Measurements from ENCODE around the gene RASA3.
A peak's percentile ranks its signal among the peaks of the same experiment; 100 is the strongest.
"Not testable (repeated sequence)": the region's sequence is repeated elsewhere in the genome, so short reads cannot be mapped to it uniquely, and the experiment has no call there.

Gene RASA3

GRCh38 chr13:114155320-114155719 lies 22.9 kb upstream of the RASA3 start:
- DNase-seq, result no peak

DNA sequence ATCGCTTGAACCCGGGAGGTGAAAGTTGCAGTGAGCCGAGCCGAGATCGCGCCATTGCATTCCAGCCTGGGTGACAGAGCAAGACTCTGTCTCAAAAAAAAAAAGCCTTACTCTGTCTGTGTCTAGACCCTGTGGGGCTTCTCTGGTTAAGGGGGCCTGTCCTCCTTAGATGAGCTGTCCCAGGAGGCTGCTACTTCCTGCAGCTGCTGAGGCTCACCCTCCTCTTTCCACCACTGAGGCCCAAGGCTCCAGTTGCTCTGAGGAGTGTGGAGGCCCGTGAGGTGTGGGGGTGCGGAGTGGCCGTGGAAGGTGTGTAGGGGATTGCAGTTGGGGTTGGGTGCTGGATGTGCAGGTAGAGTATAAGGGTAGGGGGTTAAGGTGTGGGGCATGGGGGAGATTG lies 22.1 kb upstream of the RASA3 start:
- DNase-seq, result no peak

DNA sequence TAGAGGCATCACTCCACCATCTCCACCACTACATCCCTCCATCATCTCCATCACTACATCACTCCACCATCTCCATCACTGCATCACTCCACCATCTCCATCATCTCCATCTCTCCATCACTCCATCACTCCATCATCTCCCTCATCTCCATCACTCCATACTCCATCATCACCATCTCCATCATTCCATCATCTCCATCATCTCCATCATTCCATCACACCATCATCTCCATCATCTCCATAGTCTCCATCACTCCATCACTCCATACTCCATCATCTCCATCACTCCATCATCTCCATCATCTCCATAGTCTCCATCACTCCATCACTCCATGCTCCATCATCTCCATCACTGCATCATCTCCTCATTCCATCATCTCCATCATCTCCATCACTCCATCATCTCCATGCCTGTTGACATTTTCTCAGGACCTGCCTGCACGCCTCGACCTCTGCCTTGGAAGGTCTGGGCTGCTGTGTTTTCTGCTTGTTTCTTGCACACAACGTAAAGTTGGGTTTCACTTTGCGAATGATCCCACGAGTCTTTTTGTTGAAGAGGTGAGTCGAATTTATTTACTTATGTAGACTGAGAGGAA lies 21.2 kb upstream of the RASA3 start:
- DNase-seq, result no peak

- no peak for DNase-seq
Measured at GRCh38 chr13:114152831-114153371, 20.5 kb upstream of the RASA3 start.

GRCh38 chr13:114152285-114152645 lies 19.8 kb upstream of the RASA3 start:
- no peak for DNase-seq

- DNase-seq, result peak; percentile 56
Measured at GRCh38 chr13:114151565-114152284, 19.3 kb upstream of the RASA3 start.

- DNase-seq, result no peak
Measured at GRCh38 chr13:114151031-114151430, 18.6 kb upstream of the RASA3 start.

DNA sequence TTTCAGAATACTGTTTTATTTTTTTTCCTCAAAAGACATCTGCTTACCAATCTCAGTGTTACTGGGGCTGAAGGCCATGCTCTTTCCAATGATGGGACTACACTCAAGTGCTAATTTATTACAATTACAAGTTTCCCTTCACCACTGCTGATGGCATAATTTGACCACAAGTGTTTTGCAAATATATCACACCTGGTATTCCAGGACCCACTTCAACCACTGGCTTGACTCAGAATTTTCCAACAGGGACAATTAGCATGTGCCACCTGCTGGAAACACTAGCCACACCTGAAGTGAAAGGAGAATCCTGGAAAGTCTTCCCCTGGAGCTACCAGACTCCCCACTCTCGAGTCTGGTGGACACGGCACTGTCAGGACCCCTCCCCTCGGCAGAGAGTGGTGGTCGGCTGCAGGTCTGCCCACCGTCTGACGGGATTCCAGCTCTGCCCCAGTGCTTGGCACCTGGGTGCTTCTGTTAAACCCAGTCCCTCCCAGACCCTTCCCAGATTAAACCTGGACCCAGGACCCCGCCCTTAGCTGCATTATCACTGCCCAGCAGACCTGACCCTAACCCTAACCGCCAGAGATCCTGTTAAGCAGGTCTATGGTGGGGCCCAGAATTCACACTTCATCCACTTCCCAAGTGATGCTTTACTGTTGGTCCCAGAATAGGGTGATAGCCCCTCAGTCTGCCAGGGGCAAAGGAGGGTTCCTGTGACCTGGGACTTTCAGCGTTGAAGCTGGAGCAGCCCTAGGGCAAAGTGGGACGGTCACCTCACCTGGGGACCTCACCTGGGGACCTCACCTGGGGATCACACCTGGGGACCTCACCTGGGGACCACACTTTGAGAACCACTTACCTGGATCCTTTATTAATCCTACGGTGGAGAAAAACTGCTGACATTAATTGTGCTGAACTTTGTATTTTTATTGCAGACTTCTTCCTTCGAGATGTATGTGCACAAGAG lies 17.6 kb upstream of the RASA3 start:
- peak; percentile 83 for DNase-seq

- not testable (repeated sequence) for DNase-seq
Measured at GRCh38 chr13:114148886-114149285, 16.5 kb upstream of the RASA3 start.

- peak; percentile 84 for DNase-seq
Measured at GRCh38 chr13:114148521-114148855, 16.1 kb upstream of the RASA3 start.

GRCh38 chr13:114147803-114148520 lies 15.5 kb upstream of the RASA3 start:
- DNase-seq, result no peak

- peak; percentile 7 for DNase-seq
Measured at GRCh38 chr13:114146629-114147028, 14.2 kb upstream of the RASA3 start.

- no peak for DNase-seq
Measured at GRCh38 chr13:114146173-114146572, 13.8 kb upstream of the RASA3 start.

- DNase-seq, result no peak
Measured at GRCh38 chr13:114145722-114146121, 13.3 kb upstream of the RASA3 start.

DNA sequence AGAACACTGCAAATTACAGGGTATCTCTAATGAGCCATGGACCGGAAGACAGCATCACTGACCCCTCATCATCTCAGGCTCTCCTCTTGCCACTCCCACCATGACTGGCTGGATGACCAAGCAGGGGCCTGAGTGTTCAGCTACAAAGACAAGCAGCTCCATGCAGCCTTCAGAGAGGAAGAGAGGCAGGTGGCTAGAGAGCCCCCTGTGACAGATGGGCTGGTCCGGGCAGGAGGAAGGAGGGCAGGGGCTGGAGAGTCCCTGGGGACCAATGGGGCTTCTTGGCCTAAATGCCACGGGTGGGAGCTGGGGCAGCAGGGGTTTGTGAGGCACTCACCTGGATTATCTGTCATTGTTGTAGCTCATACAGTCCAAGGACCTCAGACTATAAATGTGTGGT lies 12.8 kb upstream of the RASA3 start:
- no peak for DNase-seq

GRCh38 chr13:114144606-114145244 lies 12.3 kb upstream of the RASA3 start:
- DNase-seq, result no peak

DNA sequence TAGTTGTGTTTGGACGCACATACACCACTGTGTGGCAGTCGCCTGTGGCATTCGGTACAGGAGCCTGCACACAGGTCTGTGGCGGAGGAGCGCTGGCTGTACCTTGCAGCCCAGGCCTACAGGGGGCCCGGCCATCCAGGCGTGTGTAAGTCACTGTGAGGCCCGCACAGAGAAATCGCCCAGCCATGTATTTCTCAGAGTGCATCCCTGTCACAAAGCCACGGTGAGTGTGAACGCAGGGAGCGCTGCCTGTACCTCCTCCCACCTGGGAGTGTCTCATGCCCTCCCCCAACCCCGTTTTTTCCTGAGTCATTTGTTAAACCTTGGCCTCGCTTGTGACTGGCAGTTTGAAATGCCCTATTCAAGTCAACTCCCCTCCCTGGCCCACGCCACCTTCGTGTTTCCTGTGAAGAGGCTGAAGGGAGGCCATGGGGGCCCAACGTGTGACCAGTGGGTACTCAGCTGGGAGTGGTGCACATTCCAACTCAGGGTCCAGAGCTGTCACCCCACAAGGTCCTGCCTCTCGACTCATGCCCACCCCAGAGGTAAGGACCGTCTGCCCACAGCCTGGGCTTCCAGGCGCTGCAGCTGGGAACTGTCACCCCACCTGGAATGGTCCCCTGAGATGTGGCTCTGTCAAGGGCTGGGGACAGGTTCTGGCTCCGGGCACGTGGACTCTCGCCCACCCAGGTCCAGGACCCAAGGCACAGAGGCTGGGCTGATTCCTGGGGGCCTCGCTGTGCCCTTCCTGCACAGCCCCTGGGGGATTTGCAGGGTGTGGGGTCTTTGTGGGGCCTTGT lies 11.6 kb upstream of the RASA3 start:
- peak; percentile 25 for DNase-seq

GRCh38 chr13:114142640-114143490 lies 10.4 kb upstream of the RASA3 start:
- peak; percentile 71 for DNase-seq

DNA sequence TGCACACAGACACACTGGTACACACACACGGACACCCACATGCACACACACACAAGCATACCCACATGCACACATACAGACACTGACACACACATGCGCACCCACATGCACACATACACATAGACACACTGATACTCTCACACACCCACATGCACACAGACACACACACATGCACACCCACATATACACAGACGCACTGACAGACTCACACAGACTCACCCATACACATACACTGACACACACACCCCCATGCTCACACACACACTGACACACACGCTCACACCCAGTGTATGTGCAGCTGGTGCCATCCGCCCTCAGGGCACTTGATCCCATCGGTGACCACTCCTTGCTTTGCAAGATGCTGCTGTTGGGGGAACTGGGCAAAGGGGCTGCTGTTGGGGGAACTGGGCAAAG lies 9.7 kb upstream of the RASA3 start:
- no peak for DNase-seq

- DNase-seq, result no peak
Measured at GRCh38 chr13:114141261-114141996, 9.0 kb upstream of the RASA3 start.

Measured in DMS53 (cell line).